Activated T-helper 2 cell treated with anti-CD3 and anti-CD28 coated beads, Interferon-gamma antibody, Interleukin-2, Interleukin-4, amounts not matched to agents 10 μg/mL and 5 μg/mL and 100 μg/mL, durations not matched to agents 14 hours and 24 hours and 36 hours (primary cell): ENCODE data around the gene SPPL2A. TPM values are rescaled to one million over a fixed set of nuclear protein-coding genes. Genes with fewer than 3 reads are reported as not detected.

ENCODE experiments used
- DNase-seq: peaks from one replicate; pipeline ENCODE4 v3.0.0; 2021; ENCODE audit warnings: low spot score
- H3K27ac Mint-ChIP-seq: one replicate; pipeline ENCODE4 v1.8.0; 2021; ENCODE audit warnings: mixed read lengths
- H3K27me3 Mint-ChIP-seq: one replicate; pipeline ENCODE4 v1.8.0; 2021; ENCODE audit warnings: low read depth, mixed read lengths
- H3K36me3 Mint-ChIP-seq: one replicate; pipeline ENCODE4 v1.8.0; 2021; ENCODE audit warnings: low read depth, mixed read lengths
- H3K4me1 Mint-ChIP-seq: one replicate; pipeline ENCODE4 v1.8.0; 2021; ENCODE audit warnings: low read depth, mixed read lengths
- H3K4me3 Mint-ChIP-seq: one replicate; pipeline ENCODE4 v1.8.0; 2021; ENCODE audit warnings: low read depth, mild to moderate bottlenecking, moderate library complexity, mixed read lengths
- H3K9me3 Mint-ChIP-seq: one replicate; pipeline ENCODE4 v1.8.0; 2021; ENCODE audit warnings: mixed read lengths
- intact Hi-C: fragments of 100-400 bp; cut with micrococcal nuclease; formaldehyde crosslinking; loops from one replicate; pipeline ENCODE4 v1.15.1; 2023
- total RNA-seq: library from RNA; stranded (reverse); gene quantifications from 2 replicates; pipeline ENCODE4 v1.2.3, GENCODE V29; 2022

SPPL2A gene
- total RNA-seq, 1 donor from 2014 or later: 97.3 TPM

GRCh38 chr15:50790778-50791453, 25.4 kb upstream of the SPPL2A start:
- H3K27me3 Mint-ChIP-seq: peaks cover 7% of the 10 kb centered on the region
- H3K36me3 Mint-ChIP-seq: no peaks in the 10 kb centered on the region
- H3K9me3 Mint-ChIP-seq: no peaks in the 10 kb centered on the region
- intact Hi-C loops: no loop called here
- no peak overlapping the region for H3K4me3 Mint-ChIP-seq
- no peaks in the 10 kb centered on the region for H3K4me1 Mint-ChIP-seq
- DNase-seq: no peak
- no peak overlapping the region for H3K27ac Mint-ChIP-seq

- Mint-ChIP-seq H3K9me3 (no peaks in the 10 kb centered on the region), H3K27me3 (peaks cover 12% of the 10 kb centered on the region), H3K4me1 (no peaks in the 10 kb centered on the region), H3K27ac (no peak overlapping the region), H3K4me3 (no peak overlapping the region), H3K36me3 (no peaks in the 10 kb centered on the region)
- intact Hi-C loops: no loop called here
- DNase-seq: no peak
Observed at GRCh38 chr15:50786871-50787270, 21.4 kb upstream of the SPPL2A start.

- H3K4me1 Mint-ChIP-seq: no peaks in the 10 kb centered on the region
- no peak overlapping the region for H3K27ac Mint-ChIP-seq
- H3K36me3 Mint-ChIP-seq: no peaks in the 10 kb centered on the region
- no peak for DNase-seq
- no peaks in the 10 kb centered on the region for H3K9me3 Mint-ChIP-seq
- H3K4me3 Mint-ChIP-seq: no peak overlapping the region
- H3K27me3 Mint-ChIP-seq: peaks cover 12% of the 10 kb centered on the region
- intact Hi-C loops: no loop called here
Observed at GRCh38 chr15:50786438-50786837, 20.9 kb upstream of the SPPL2A start.

- Mint-ChIP-seq H3K4me3 (no peak overlapping the region), H3K9me3 (no peaks in the 10 kb centered on the region), H3K27me3 (peaks cover 12% of the 10 kb centered on the region), H3K36me3 (no peaks in the 10 kb centered on the region), H3K4me1 (no peaks in the 10 kb centered on the region), H3K27ac (no peak overlapping the region)
- intact Hi-C loops: no loop called here
- DNase-seq: no peak
Observed at GRCh38 chr15:50783895-50784294, 18.4 kb upstream of the SPPL2A start.

- intact Hi-C loops: no loop called here
- H3K9me3 Mint-ChIP-seq: no peaks in the 10 kb centered on the region
- no peak overlapping the region for H3K27ac Mint-ChIP-seq
Observed at GRCh38 chr15:50783411-50783810, 17.9 kb upstream of the SPPL2A start.

GRCh38 chr15:50778086-50778485, 12.6 kb upstream of the SPPL2A start:
- Mint-ChIP-seq H3K9me3 (no peaks in the 10 kb centered on the region), H3K27ac (no peak overlapping the region), H3K36me3 (no peaks in the 10 kb centered on the region), H3K27me3 (peaks cover 3% of the 10 kb centered on the region), H3K4me1 (peaks cover 9% of the 10 kb centered on the region), H3K4me3 (no peak overlapping the region)
- no peak for DNase-seq
- intact Hi-C loops: no loop called here

More at GRCh38 chr15:50783411-50783810, 17.9 kb upstream of the SPPL2A start:
- Mint-ChIP-seq H3K4me3 (no peak overlapping the region), H3K27me3 (peaks cover 12% of the 10 kb centered on the region), H3K36me3 (no peaks in the 10 kb centered on the region), H3K4me1 (no peaks in the 10 kb centered on the region)
- DNase-seq: no peak

GRCh38 chr15:50777042-50777441, 11.5 kb upstream of the SPPL2A start:
- DNase-seq: no peak
- H3K27ac Mint-ChIP-seq: no peak overlapping the region
- H3K4me1 Mint-ChIP-seq: peaks cover 9% of the 10 kb centered on the region
- no peaks in the 10 kb centered on the region for H3K36me3 Mint-ChIP-seq
- H3K9me3 Mint-ChIP-seq: no peaks in the 10 kb centered on the region
- no peaks in the 10 kb centered on the region for H3K27me3 Mint-ChIP-seq
- H3K4me3 Mint-ChIP-seq: no peak overlapping the region
- intact Hi-C loops: no loop called here

GRCh38 chr15:50774450-50774849, 8.9 kb upstream of the SPPL2A start:
- intact Hi-C loops: no loop called here
- Mint-ChIP-seq H3K36me3 (no peaks in the 10 kb centered on the region), H3K4me1 (peaks cover 9% of the 10 kb centered on the region), H3K4me3 (no peak overlapping the region), H3K27me3 (no peaks in the 10 kb centered on the region), H3K27ac (no peak overlapping the region), H3K9me3 (no peaks in the 10 kb centered on the region)
- DNase-seq: no peak

GRCh38 chr15:50773389-50773788, 7.9 kb upstream of the SPPL2A start:
- H3K4me1 Mint-ChIP-seq: peaks cover 9% of the 10 kb centered on the region
- no peak overlapping the region for H3K27ac Mint-ChIP-seq
- no peaks in the 10 kb centered on the region for H3K36me3 Mint-ChIP-seq

GRCh38 chr15:50767332-50767861, 1.9 kb upstream of the SPPL2A start:
- Mint-ChIP-seq H3K27me3 (no peaks in the 10 kb centered on the region), H3K36me3 (peaks cover 9% of the 10 kb centered on the region), H3K4me3 (peak overlapping the region; percentile 19), H3K27ac (peak overlapping the region; percentile 20), H3K4me1 (peaks cover 37% of the 10 kb centered on the region), H3K9me3 (no peaks in the 10 kb centered on the region)
- intact Hi-C loops: no loop called here
- DNase-seq: no peak

More at GRCh38 chr15:50773389-50773788, 7.9 kb upstream of the SPPL2A start:
- no peaks in the 10 kb centered on the region for H3K27me3 Mint-ChIP-seq
- no peak overlapping the region for H3K4me3 Mint-ChIP-seq
- no peak for DNase-seq
- no peaks in the 10 kb centered on the region for H3K9me3 Mint-ChIP-seq
- intact Hi-C loops: no loop called here

- Mint-ChIP-seq H3K4me3 (peak overlapping the region; percentile 99), H3K27ac (peak overlapping the region; percentile 99), H3K4me1 (peaks cover 49% of the 10 kb centered on the region), H3K36me3 (peaks cover 25% of the 10 kb centered on the region), H3K27me3 (no peaks in the 10 kb centered on the region), H3K9me3 (no peaks in the 10 kb centered on the region)
- no peak for DNase-seq
- intact Hi-C loops: loop anchor here (1.0 kb wide), 5 partner anchors 78 to 410 kb away; partner anchors contain the start of gene TRPM7
Observed at GRCh38 chr15:50764461-50765194, 878 bp downstream of the SPPL2A start.

- Mint-ChIP-seq H3K27ac (no peak overlapping the region), H3K9me3 (no peaks in the 10 kb centered on the region), H3K4me3 (no peak overlapping the region), H3K36me3 (peaks cover 44% of the 10 kb centered on the region), H3K27me3 (no peaks in the 10 kb centered on the region), H3K4me1 (peaks cover 35% of the 10 kb centered on the region)
- DNase-seq: no peak
- intact Hi-C loops: no loop called here
Observed at GRCh38 chr15:50758712-50759205, 6.7 kb downstream of the SPPL2A start.

GRCh38 chr15:50753463-50753862, 12.0 kb downstream of the SPPL2A start:
- no peak for DNase-seq
- H3K4me3 Mint-ChIP-seq: no peak overlapping the region
- no peaks in the 10 kb centered on the region for H3K9me3 Mint-ChIP-seq
- H3K27me3 Mint-ChIP-seq: no peaks in the 10 kb centered on the region
- peaks cover 33% of the 10 kb centered on the region for H3K4me1 Mint-ChIP-seq
- intact Hi-C loops: no loop called here
- peaks cover 35% of the 10 kb centered on the region for H3K36me3 Mint-ChIP-seq
- H3K27ac Mint-ChIP-seq: no peak overlapping the region
